ENCODE results near the gene APOO. TPM values are rescaled to one million over a fixed set of nuclear protein-coding genes. Genes with fewer than 3 reads are reported as not detected.
A peak's percentile ranks its signal among the peaks of the same experiment; 100 is the strongest.
"Not testable (repeated sequence)": the region's sequence is repeated elsewhere in the genome, so short reads cannot be mapped to it uniquely, and the experiment has no call there.

The APOO gene
- total RNA-seq, 3 donors from 2014 or later = 19.2 to 38.7 (median 36.6) TPM

DNA sequence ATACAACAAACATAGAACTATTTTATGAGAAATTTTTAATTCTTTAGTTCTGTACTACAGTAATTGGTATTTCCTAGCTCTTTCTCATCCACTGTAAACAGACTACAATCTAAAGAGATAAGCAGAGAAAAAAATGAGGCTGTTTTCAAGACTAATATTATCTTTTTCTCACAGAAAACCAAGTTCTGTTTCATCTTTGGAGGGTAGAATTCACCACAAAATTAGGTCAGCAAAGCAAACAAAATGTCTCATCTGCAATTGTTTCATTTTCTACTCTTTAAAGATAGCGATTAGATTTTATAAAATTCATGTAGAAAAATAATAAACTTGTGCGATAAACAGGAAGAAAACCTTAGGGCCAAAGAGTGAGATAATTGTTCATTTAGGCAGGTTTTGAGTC is 10.8 kb downstream of the APOO start:
- Histone ChIP-seq H3K9me3 (no peaks in the 10 kb centered on the region), H3K36me3 (ENCODE audit: low read depth) (no peaks in the 10 kb centered on the region), H3K4me3 (no peak overlapping the region), H3K4me1 (ENCODE audit: low read depth) (peaks cover 8% of the 10 kb centered on the region)
- TF ChIP-seq, protein P1, sequence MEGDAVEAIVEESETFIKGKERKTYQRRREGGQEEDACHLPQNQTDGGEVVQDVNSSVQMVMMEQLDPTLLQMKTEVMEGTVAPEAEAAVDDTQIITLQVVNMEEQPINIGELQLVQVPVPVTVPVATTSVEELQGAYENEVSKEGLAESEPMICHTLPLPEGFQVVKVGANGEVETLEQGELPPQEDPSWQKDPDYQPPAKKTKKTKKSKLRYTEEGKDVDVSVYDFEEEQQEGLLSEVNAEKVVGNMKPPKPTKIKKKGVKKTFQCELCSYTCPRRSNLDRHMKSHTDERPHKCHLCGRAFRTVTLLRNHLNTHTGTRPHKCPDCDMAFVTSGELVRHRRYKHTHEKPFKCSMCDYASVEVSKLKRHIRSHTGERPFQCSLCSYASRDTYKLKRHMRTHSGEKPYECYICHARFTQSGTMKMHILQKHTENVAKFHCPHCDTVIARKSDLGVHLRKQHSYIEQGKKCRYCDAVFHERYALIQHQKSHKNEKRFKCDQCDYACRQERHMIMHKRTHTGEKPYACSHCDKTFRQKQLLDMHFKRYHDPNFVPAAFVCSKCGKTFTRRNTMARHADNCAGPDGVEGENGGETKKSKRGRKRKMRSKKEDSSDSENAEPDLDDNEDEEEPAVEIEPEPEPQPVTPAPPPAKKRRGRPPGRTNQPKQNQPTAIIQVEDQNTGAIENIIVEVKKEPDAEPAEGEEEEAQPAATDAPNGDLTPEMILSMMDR (IDR thresholded peaks at IDR 0.05) = no peak
- intact Hi-C loops (cut with DNase I, micrococcal nuclease) = no loop called here
- DNase-seq = no peak
- no peak for ATAC-seq

DNA sequence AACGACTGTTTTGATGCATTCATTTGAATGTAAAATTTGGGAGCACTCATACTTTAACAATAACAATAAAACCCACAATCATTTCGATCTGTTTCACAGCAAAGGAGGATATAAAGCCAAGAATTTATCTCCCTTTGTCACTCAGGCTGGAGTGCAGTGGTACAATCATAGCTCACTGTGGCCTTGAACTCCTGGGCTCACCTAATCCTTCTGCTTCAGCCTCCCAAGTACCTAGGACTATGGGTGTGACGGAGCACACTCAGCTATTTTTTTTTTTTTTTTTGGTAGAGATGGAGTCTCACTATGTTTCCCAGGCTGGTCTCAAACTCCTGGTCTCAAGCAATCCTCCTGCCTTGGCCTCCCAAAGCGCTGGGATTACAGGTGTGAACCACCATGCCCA is 11.2 kb downstream of the APOO start:
- H3K36me3 ChIP-seq (ENCODE audit: low read depth); intact Hi-C loops (cut with DNase I, micrococcal nuclease); DNase-seq; ATAC-seq; H3K4me3 ChIP-seq; H3K4me1 ChIP-seq (ENCODE audit: low read depth); H3K9me3 ChIP-seq: not testable (repeated sequence)

GRCh38 chrX:23894993-23895392 is 12.7 kb downstream of the APOO start:
- H3K9me3 ChIP-seq; intact Hi-C loops (cut with DNase I, micrococcal nuclease); H3K4me1 ChIP-seq (ENCODE audit: low read depth); H3K4me3 ChIP-seq; DNase-seq; H3K36me3 ChIP-seq (ENCODE audit: low read depth): not testable (repeated sequence)
- ATAC-seq = peak; percentile 51

GRCh38 chrX:23890933-23891332 is 16.8 kb downstream of the APOO start:
- Histone ChIP-seq H3K4me1 (ENCODE audit: low read depth) (no peaks in the 10 kb centered on the region), H3K36me3 (ENCODE audit: low read depth) (no peaks in the 10 kb centered on the region), H3K9me3 (no peaks in the 10 kb centered on the region), H3K4me3 (no peak overlapping the region)
- intact Hi-C loops (cut with DNase I, micrococcal nuclease) = no loop called here
- ATAC-seq = no peak
- DNase-seq = no peak
- TF ChIP-seq, protein P1 (IDR thresholded peaks at IDR 0.05) = no peak

DNA sequence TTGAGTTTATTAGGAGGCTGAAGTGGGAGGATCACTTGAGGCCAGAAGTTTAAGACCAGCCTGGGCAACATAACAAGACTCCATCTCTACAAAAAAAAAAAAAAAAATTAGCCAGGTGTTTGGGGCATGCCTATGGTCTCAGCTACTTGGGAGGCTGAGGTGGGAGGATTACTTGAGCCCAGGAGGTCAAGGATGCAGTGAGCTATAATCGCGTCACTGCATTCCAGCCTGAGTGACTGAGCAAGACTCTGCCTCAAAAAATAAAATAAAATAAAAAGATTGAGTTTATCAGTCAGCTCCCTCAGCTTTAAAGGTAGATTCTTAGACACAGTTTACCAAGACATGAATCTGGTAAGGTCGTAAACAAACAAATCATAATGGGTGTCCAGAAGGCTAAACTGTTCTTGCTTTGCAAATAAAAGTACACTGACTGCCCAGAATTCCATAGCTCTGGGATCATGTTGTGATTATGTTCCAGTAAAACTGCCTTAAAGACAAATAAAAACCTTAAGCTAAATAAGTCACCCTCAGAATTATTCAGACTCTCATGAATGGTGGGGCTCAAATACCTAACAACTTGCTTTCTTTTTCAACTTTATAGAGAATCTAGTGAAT is 18.7 kb downstream of the APOO start:
- no peaks in the 10 kb centered on the region for H3K36me3 ChIP-seq (ENCODE audit: low read depth)
- no peaks in the 10 kb centered on the region for H3K9me3 ChIP-seq
- no peak for ATAC-seq
- DNase-seq = no peak
- no peak overlapping the region for H3K4me3 ChIP-seq
- TF ChIP-seq, protein P1 (IDR thresholded peaks at IDR 0.05) = no peak
- intact Hi-C loops (cut with DNase I, micrococcal nuclease) = no loop called here
- H3K4me1 ChIP-seq (ENCODE audit: low read depth) = no peaks in the 10 kb centered on the region

- DNase-seq (no peak), ATAC-seq (peak; percentile 44)
- Histone ChIP-seq H3K4me3 (no peak overlapping the region), H3K9me3 (no peaks in the 10 kb centered on the region), H3K36me3 (ENCODE audit: low read depth) (no peaks in the 10 kb centered on the region), H3K4me1 (ENCODE audit: low read depth) (peaks cover 4% of the 10 kb centered on the region)
- intact Hi-C loops (cut with DNase I, micrococcal nuclease) = no loop called here
- TF ChIP-seq, protein P1 (IDR thresholded peaks at IDR 0.05) = no peak
These were observed 19.8 kb downstream of the APOO start for GRCh38 chrX:23887918-23888317.

- H3K9me3 ChIP-seq = no peaks in the 10 kb centered on the region
- TF ChIP-seq, protein P1 (IDR thresholded peaks at IDR 0.05) = no peak
- DNase-seq (peak in 1 of 3 donors; percentile 59), ATAC-seq (peak; percentile 89)
- no peak overlapping the region for H3K4me3 ChIP-seq
- H3K4me1 ChIP-seq (ENCODE audit: low read depth) = peaks cover 6% of the 10 kb centered on the region
- no peaks in the 10 kb centered on the region for H3K36me3 ChIP-seq (ENCODE audit: low read depth)
- intact Hi-C loops (cut with DNase I, micrococcal nuclease) = no loop called here
These were observed 20.3 kb downstream of the APOO start for GRCh38 chrX:23887451-23887850.

Measured in mucosa of descending colon (tissue), 3 donors.